COLO668 (cell line): Measurements from ENCODE around the gene HELZ.
"Not testable (repeated sequence)": the region's sequence is repeated elsewhere in the genome, so short reads cannot be mapped to it uniquely, and the experiment has no call there.

Source experiments
- DNase-seq: peaks from one replicate; lab custom pipeline; 2025; ENCODE audit not compliant: unreplicated experiment; lab: John Stamatoyannopoulos, UW

Gene HELZ

DNA sequence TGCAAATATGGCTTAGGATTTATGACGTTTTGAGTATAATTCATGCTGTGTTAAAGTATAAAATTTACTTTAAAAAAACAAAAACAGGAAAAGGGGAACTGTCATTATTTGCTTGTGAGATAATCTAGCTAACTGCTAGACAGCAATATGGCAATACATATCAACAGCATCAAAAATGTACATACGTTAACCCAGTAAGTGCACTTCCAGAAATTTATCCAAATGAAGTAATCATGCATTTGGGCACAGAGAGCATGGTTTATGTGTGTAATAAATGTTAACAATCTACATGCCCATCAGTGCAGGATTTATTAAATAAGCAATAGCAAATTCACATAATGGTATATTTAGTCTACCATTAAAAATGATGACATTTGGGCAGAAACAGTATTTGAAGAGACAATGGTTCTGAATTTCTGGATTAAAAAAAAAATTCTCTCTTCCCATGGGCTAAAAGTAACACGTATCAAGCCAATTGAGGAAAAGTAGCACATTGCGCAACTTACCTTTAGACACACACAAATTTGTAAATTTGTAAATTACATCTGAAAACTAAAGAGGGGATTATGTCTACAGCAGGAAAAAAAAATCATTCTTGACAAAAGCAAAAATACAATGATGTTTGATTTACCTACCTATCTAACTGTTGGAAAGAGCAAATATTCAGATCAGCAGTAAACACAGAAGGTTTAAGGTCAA, 120.4 kb downstream of the HELZ start:
- DNase-seq = no peak

DNA sequence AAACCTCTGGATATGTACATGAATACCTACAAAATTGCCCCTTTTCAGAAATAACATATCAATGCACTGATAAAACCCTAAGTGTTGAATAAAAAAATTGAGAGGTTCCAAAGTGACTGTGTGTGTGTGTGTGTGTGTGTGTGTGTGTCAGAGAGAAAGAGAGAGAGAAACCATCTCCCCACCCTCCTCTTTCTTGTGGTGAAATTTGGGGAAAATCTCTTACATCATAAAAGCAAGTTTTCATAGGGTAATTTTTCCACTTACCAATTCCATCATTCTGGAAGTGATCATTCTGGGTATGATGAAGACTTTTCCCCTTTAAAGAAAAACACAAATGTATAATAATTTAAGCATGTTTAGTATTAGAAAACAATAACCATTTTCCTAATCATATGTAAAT, 121.3 kb downstream of the HELZ start:
- no peak for DNase-seq

DNA sequence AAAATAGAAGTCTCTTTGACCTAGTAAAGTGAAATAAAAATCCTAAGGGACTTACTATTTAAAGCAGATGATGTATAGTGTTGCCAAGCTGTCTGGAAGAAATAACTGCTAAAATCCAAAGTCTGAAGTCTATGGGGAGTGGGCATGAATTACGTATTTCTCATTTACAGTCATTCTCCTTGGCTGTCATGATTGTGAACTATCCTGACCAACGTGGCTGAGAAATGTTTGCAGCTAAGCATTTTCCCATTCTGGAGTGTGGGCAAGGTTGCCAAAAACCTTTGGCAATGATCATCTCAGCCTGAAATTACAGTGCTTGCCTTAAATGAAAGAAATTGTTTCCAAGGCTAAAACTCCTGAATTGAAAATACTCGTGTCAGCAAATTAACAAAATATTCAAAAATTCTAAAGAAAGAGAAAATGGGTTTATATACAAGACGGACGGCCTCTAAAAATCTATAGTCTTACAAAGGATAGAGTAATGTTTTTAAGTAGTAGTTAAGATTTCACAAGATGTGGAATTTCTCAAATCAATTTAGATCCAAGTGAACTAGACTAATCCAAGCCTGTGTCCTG, 123.6 kb downstream of the HELZ start:
- DNase-seq = no peak

DNA sequence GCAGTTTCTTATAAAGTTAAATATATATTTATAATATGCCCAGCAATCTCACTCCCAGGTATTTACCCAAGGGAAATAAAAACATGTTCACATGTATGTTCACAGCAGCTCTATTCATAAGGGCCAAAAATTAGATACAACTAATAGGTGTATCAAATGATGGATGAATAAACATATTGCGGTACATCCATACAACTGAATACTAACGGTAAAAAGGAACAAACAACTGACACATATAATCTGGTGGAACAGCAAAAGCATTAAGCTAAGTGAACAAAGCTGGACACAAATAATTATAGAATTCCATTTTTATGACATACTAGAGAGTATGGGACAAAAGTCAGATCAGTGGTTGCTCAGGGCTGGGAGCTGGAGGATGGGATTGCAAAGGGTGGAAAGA, 125.9 kb downstream of the HELZ start:
- no peak for DNase-seq

DNA sequence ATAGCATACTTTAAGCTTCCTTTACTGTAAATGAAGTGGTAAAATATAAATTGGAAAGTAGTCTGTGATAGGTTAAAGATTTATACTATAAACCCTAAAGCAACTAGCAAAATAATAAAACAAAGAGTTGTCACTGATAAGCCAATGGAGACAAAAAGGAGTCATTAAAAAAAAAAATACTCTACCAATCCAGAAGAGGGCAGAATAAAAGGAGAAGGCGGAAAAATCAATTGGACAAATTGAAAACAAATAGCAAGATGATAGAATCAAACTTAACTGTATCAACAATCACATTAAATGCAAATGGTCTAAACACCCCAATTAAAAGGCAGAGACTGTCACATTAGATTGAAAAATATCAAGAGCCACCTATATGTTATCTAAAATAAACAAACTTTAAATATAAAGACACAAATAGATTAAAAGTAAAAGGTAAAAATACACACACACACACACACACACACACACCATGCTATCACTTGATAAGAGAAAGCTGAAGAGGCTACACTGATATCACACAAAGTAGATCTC, 128.9 kb downstream of the HELZ start:
- no peak for DNase-seq

DNA sequence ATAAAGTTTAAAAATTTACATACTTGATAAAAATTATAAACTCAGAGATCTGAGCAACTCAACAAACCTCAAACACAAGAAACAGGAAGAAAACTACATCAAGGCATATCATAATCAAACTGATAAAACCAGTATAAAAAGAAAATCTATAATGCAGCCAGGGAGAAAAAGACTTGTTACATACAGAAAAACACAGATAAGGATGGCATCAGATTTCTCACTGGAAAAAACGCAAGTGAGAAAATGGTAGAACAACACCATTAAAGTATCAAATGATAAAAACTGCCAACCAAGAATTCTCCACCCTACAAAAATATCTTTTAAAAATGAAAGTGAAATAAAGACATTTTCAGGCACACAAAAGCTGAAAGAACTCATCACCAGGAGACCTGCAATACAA, 129.6 kb downstream of the HELZ start:
- DNase-seq = no peak

DNA sequence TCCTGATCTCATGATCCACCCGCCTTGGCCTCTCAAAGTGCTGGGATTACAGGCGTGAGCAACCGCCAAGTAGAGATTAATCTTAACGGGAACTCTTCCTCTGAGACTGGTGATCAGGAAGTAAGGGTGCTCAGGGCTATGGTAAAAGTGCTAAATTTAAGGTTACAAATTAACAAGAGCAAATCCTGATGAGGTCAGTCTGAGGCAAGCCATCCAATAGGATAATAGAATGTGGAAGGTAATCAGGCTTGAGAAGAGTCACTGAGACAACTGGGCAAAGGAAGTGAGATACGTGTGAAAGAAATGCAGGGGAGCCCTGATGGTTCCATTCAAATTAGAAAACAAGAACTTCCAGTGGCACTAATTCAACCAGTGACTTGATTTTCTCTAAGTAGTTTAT, 131.5 kb downstream of the HELZ start:
- DNase-seq = no peak

DNA sequence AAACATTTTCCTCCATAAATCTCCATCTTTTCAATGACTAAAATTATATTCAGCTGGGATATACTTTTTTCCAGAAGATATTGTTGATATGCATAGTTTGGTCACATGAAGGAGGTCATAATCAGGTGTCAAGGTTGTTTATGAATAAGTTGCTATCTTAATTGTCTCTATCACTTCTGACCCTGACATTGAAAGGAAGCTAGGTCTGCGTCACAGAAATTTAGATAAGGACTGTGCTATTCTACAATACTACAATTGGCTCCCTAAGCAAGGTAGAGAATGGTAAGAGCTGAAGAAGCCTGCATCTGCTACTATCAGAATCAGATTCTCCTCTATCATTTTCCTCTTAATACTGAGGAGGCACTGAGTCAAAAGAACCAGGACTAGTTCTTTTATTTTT, 133.2 kb downstream of the HELZ start:
- DNase-seq = no peak

DNA sequence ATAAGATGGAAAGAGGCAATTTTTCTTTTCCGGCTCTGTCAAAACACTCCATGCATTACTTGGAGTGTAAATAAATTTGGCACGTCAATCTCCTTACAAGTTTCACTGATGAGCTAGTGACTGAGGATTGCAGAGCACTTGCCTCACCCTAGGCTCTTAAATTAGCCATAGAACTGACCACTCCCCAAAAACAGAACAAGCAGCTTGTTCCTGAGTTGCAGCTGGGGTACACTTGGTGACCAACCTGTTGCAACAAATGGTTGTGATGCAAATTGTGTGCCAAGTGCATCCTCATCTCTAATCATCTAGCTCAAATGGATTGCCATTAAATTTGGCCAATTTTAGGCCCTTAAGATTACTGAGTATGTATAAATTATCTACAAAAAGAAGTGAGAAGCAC, 133.7 kb downstream of the HELZ start:
- no peak for DNase-seq

DNA sequence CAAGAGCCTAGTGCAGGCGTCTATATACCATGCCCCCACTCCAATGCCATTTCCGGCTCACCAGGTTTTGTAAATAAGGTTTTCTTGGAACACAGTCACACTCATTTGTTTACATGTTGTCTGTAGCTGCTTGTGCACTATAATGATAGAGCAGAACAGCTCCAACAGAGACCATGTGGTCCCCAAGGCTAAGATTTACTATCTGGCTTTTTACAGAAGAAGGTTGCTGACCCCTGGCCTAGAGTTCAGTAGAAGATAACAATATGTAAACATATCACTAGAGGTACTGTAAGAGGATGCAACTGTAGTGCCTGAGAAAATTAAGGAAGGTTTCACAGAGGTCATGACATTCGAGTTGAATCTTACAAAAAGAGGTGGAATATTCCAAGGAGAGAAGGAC, 134.4 kb downstream of the HELZ start:
- DNase-seq = no peak

DNA sequence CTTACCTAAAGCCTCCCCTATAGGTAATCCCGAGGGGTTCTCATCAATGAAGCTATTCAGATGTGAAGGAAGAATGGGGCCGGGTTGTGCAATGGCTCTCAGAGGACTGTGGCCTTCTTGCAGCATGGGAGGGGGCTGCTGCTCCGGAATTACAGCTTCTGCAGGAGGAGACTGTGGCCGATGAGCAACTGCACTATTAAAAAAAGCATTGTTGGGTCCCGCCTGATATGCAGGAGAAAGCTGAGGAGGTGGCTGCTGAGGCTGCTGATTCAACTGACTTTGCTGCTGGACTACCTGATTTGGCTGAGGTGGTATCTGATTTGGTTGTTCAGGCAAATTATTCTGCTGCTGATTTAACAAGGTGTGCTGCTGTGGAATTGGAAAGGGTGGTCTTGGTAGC, 135.9 kb downstream of the HELZ start:
- DNase-seq = no peak

DNA sequence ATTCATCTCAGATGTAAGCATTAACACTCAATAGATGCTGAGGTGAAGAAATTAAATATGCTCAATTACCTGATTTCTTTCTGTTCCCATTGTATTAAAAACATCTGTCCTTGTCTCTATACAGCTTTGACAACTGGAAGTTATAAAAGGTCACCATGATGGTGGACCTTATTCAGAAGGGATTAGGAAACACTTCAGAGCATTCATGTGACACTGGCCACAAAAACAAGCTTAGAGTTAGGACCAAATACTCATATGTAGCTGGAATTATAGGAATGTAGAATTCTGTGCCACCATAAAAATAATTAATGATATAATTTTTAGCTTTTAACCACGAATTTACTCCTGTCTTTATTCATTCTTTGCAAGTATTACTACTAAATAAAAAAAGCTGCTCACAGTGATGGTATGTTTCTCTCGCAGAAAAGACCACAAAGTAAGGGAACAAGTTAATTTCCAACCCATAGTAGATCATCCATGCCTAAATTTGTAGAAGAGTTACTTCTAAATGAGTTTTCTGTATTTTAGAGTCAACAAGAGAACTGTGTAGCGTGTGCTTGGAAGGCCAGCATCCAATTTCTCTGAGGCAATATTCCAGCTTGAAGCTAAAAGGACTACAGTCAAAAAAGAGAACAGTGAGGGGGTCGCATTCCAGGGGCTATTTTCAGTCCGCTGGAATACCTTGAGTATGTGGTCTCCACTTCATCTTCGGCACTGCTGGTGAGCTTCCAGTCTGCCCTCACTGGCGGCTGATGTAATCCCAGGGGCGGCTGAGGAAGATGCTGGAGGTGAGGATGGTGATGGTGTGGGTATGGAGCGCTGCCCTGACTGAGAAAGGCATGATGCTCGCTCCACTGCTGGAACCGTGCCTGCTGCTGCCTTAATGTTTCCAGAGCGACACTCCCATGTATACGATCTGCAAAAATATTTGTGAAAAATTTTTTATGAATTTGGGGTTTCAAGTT, 136.9 kb downstream of the HELZ start:
- DNase-seq = no peak

DNA sequence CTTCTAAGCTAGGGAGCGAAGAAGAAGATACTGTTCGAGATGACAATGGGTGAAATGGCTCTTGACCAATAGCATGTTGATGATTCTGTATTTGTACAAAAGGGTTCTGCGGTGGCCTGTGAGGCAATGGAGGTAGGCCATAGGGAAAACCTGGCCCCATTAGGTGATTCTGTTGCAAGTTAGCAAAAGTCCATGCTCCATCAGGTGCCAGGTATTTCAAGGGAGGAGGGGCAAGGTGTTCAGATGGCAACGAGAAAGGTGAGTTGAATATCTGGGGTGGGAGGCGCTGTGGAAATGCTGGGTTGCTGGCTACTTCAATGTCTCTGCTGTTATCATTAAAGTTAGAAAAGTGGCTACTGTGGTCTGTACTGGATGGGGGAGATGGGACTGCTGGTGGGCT, 137.8 kb downstream of the HELZ start:
- no peak for DNase-seq

DNA sequence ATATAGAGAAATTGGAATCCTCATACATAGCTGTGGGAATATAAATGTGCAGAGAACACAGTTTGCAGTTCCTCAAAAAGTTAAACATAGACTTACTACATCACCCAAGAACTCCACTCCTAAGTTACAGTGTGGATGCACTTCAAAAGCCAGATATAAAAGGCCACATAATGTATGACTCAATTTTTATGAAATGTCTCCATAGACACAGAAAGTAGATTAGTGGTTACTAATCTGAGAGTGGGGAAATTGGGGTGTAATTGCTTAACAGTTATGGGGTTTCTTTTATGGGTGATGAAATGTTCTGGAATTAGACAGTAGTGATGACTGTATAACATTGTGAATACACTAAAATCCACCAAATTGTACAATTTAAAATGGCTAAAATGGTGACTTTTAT, 139.8 kb downstream of the HELZ start:
- DNase-seq = no peak

DNA sequence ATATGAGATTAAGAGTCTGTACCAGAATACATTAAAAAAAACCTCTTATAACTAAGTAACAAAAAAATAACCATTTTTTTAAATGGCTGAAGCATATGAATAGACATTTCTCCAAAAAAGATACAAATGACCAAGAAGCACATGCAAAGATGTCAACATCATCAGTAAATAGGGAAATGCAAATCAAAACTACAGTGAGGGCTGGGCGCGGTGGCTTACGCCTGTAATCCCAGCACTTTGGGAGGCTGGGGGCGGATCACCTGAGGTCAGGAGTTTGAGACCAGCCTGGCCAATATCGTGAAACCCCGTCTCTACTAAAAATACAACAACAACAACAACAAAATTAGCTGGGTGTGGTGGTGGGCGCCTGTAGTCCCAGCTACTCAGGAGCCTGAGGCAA, 140.4 kb downstream of the HELZ start:
- not testable (repeated sequence) for DNase-seq

DNA sequence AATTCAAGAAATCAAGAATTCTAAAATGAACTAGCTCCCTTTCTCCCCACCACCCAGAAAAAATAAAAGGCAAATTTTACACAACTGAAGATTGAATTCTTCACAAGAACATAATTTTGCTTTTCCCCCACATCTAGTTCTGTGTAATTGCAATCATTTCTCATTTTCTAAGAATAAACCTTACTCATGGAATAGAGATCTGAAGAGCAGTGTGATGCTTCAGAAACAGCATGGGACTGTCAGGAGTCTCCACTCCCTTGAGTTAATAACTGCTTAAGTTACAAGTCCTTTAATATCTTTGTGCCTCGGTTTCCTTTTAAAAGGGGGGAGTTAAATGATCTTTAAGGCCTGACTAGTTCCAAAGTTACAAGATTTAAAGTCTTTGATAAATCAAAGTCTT, 147.0 kb downstream of the HELZ start:
- DNase-seq = no peak

DNA sequence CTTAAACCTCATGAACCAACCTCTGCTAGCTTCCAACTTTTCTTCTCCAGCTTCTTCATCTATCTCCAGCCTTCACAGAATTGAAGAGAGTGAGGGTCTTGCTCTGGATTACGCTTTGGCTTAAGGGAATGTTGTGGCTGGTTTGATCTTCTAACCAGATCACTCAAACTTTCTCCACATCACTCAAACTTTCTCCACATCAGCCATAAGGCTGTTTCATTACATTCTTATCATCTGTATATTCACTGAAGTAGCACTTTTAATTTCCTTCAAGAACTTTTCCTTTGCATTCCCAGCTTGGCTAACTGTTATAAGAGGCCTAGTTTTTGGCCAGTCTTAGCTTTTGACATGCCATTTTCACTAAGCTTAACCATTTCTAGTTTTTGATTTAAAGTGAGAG, 148.4 kb downstream of the HELZ start:
- DNase-seq = no peak

DNA sequence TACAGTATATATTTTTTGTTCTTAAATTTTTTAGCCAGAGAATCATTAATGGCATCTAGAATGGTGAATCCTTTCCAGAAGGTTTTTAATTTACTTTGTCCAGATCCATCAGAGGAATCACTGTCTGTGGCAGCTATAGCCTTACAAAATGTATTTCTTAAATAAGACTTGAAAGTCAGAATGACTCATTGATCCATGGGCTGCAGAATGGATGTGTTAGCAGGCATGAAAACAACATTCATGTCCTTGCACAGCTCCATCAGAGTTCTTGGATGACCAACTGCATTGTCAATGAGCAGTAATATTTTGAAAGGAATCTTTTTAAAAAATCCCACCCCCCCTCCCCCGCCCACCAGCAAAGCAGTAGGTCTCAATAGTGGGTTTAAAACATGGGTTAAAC, 149.2 kb downstream of the HELZ start:
- no peak for DNase-seq

DNA sequence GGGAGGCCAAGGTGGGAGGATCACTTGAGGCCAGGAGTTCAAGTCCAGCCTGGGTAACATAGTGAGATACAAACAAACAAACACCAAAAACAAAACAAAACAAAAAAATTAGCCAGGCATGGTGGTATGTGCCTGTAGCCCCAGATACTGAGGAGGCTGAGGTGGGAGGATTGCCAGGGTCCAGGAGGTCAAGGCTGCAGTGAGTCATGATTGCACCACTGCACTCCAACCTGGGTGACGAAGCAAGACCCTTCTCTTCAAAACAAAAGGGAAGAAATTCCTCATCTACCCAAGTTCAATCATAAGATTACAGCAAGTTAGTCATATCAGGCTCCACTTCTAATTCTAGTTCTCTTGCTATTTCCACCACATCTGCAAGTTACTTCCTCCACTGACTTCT, 149.7 kb downstream of the HELZ start:
- not testable (repeated sequence) for DNase-seq

DNA sequence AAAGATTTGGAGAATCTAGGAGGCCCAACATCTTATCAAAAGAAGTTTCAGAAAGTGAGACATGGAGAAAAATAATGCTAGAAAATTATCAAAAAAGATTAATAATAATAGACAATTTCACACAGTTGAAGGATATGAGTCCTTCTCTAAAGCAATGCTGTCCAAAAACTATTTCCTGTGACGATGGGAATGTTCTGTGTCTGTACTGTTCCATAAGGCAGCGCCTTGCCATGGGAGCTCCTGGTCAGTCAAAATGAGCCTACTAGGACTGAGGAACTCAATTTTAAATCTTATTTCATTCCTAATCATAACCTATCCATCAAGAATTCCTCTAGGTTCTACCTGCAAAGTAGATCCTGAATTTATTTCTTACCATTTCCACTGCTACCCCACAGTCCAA, 151.6 kb downstream of the HELZ start:
- no peak for DNase-seq

DNA sequence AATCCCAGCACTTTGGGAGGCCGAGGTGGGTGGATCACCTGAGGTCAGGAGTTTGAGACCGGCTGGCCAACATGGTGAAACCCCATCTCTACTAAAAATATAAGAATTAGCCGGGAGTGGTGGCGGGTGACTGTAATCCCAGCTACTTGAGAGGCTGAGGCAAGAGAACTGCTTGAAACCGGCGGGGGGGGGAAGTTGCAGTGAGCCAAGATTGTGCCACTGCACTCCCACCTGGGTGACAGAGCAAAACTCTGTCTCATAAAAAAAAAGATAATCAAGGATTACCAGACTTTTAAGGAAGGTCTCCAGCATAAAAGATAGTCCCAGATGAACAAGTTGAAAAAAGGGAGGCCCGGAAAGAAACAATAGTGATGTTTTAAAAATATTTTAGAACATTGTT, 152.3 kb downstream of the HELZ start:
- not testable (repeated sequence) for DNase-seq

DNA sequence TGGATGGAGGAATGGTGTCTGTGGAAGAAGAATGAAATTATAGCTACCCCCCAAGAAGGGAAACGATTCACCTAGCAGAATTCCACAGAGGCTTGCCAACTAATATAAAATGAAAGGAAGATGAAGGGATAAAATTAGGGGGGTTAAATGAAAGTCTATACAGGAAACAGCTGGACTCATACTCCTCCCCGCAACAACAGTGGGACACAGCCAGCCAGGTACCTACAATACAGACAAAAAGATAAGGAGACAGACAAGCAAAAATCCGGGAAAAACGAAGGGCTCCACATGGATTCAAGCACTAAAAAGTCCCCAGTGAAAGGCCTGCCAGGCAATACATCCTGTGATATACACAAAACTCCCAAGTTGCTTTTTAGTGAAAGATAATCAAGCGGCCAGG, 152.7 kb downstream of the HELZ start:
- no peak for DNase-seq
